Lung microvascular endothelial cell (primary cell): Measurements from ENCODE around the gene MBNL1. TPM values are rescaled to one million over a fixed set of nuclear protein-coding genes. Genes with fewer than 3 reads are reported as not detected.

Experiments used
- DNase-seq, 2 donors: peaks; one replicate each; pipeline versions ENCODE4 v3.0.0 to v3.0.0-alpha.2; 2010; ENCODE audit warnings: low read depth in 2 of 2
- total RNA-seq: library from RNA; depleted of rRNA; stranded (reverse); fragments of >200 nt; gene quantifications from 2 replicates; pipeline ENCODE4 v1.2.1, GENCODE V29; 2014

MBNL1 gene
- total RNA-seq, 1 donor from 2014 or later, result 206 TPM

- peak; percentile 65 to 77 for DNase-seq
Measured at GRCh38 chr3:152272771-152273242, 4.1 kb downstream of the MBNL1 start.

GRCh38 chr3:152276681-152277080 lies 8.0 kb downstream of the MBNL1 start:
- DNase-seq, result no peak

DNA sequence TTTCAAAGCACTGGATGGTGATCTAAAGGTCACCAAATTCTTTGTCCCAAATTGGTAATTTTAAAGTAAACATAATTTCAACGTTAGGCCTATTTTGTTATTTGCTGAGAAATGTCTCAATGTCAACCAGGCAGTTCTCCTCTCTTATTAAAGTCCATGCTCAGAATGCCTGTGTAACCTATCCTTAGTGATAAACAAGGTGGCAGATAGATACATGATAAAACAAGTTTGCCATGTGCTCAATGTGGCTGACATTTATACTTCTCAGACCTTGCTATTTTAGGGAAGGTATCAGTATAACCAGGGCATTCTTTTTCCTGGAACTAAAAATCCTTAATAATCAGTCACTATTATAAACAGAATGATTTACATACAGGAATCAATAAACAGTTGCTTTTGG lies 8.5 kb downstream of the MBNL1 start:
- no peak for DNase-seq

DNA sequence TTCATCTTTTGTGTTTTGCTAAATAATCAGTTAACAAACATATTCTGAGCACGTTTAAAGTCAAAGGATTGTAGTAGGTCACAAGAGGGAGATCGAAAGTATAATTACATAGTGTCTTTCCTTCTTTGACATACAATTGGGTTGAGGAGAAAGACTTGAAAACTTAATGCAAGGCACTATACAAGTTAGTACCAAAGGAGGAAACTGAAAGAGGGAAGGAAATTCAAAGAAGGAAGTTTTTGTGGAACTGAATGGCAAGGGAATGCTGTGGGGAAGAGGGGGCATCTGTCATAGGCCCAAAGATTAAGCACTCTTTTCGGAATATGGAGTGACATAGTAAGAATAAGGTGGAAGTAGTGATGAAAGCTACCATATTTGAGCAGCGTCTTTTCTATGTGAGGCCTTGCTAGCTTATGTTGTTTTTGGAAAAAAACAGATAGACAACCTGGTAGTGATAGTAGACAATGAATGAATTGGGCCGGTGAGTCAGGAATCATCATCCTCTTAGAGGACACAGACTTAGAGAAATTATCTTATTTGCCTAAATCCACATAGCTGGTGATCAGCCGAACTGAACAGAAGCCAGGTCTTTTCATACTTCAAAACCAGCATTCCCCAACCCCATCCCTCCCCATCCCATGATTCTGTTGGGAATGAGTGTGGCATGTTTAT lies 10.2 kb downstream of the MBNL1 start:
- DNase-seq, result no peak

- no peak for DNase-seq
Measured at GRCh38 chr3:152279479-152279878, 10.8 kb downstream of the MBNL1 start.

GRCh38 chr3:152280539-152280938 lies 11.8 kb downstream of the MBNL1 start:
- peak in 1 of 2 donors; percentile 84 for DNase-seq

- no peak for DNase-seq
Measured at GRCh38 chr3:152281133-152281713, 12.5 kb downstream of the MBNL1 start.

DNA sequence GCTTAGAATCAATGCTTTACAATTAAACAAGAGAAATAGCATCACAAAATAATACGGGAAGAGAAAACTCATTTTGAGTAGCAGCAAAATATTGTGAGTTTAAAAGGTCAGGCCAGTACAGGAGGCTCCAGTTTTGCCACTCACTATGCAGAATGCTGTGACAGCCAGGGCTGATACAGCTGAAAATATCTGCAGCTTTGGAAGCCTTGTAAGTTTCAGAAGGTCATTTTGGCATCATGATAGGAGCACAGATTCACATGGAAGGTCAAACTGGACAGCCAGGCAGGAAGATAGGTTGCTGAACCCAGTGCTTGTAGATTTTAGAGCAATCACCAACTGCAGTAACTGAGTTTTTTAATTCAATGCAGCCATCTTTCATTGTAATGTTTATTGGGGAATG lies 14.1 kb downstream of the MBNL1 start:
- DNase-seq, result no peak

- no peak for DNase-seq
Measured at GRCh38 chr3:152283492-152284381, 15.0 kb downstream of the MBNL1 start.

GRCh38 chr3:152284906-152285305 lies 16.2 kb downstream of the MBNL1 start:
- no peak for DNase-seq

DNA sequence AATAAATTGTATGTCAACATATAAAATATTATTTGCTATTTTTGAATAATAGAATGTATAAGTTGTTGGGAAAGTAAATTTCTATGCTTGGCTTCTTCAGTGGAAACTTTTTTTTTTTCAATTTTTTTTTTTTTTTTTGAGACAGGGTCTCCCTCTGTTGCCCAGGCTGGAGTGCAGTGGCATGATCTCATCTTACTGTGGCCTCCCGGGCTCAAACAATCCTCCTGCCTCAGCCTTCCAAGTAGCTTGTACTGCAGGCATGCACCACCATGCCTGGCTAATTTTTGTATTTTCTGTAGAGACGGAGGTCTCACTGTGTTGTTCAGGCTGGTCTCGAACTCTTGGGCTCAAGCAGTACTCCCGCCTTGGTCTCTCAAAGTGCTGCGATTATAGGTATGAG lies 16.8 kb downstream of the MBNL1 start:
- no peak for DNase-seq

- DNase-seq, result no peak
Measured at GRCh38 chr3:152287898-152288576, 19.3 kb downstream of the MBNL1 start.

GRCh38 chr3:152288681-152289080 lies 20.0 kb downstream of the MBNL1 start:
- DNase-seq, result no peak

DNA sequence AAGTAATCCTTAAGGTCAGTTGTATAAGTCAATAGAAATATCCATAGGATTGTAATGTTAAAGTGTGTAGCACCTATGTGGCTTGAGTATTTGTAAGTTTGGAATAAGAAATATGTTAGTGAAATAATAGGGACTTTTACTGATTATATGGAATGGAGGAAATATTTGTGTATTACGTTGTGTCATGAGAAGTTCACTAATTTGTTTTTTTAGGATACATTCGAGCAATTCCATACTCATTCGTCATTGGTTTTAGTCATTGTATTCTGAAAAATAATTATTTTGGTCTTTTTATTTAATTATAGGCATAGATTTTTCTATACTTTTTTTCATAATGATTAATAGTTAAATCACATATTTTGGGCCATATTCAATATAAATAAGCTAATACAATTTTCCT lies 21.0 kb downstream of the MBNL1 start:
- DNase-seq, result no peak

DNA sequence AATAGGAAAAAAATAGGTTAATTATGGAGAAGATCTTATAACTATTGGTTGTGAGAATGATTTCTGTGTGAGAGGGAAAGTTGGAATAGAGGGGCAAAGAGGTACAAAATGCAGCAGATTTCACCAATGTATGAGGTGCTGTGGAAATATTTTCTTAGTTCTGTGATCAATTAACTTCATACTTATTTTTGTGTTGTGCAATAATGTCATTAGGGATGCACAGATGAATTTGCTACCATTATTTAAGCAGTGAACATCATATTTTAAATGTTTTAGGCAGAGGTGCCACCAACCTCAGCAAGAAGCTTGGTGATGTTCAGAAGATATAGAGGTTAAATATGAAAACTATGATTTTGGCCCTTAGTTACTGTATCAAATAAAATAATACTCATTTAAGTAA lies 21.6 kb downstream of the MBNL1 start:
- no peak for DNase-seq

DNA sequence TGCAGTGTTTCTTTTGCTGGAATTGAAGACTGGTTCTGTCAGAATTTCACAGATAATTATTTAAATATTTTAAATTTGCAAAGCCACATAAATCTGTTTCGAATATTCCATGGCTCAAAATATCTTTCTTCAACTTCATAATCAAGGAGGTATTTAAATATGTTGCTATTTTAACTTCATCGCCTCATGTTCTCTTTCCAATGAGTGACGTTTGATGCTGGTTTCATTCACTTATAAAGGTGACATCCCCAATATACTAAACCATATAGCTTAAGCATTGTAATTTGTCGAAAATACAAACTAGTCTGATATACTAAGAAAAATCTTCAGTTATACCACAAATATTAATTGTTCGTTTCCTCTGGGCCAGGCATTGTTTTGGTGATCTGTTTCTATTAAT lies 22.5 kb downstream of the MBNL1 start:
- DNase-seq, result no peak

DNA sequence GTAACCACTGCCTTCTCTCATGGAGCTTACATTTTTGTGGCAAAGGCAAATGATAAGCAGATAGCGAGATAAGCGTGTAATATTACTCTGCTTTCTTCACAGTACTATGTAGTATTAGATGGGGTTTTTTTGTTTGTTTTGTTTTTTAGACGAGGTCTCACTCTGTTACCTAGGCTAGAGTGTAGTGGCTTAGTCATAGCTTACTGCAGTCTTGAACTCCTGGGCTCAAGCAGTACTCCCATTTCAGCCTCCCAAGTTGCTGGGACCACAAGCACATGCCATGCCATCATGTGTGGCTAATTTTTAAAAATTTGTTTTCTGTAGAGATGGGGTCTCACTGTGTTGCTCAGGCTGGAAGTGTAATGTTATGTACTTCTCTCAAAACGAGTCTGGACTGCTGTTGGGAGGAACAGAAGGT lies 22.9 kb downstream of the MBNL1 start:
- DNase-seq, result no peak

GRCh38 chr3:152292366-152292765 lies 23.6 kb downstream of the MBNL1 start:
- DNase-seq, result no peak

DNA sequence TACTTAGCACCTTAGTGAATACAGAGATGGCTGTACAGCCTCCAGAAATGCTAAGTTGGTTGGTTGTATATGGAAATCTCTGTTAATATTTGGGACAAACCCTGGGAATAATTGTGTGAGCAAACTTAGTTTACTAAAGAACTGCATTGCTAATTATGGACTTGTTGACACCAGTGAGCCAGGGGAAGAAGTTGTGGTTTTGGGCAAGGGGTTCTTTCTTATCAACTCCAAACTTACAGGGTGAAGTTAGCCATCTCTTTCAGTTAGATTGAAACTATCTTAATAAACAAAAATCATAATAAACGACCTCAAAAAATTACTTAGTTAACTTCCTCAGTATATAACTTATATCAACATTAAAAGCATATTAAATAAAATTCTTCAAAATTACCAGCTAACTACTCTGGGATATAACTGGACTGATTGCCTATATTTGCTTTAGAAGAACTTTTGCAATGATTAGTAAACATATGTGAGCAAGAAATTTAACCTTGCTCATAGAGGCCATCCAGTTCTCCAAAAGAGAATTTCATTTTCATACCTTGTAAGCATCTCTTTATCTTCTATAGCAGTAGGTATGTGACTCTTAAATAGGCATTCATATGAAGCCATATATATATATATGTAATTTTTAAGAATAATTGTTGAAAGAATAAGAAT lies 24.7 kb downstream of the MBNL1 start:
- DNase-seq, result no peak

DNA sequence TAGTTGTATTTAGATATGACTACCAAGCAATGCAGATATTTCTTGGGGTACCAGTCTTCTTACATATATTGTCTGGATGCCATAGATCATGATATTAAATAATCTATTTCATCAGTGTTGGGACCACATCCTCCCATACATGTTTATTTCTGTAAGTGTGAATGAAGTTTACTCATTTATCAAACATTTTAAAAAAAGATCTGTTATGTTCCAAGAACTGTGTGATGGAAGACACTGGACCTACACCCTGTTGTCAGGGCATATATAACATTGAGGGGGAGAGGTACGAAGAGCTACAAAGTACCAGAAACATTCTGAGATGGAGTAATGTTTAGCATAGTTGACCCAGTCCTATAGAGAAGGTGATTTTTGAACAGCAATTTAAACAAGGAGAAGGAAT lies 26.6 kb downstream of the MBNL1 start:
- no peak for DNase-seq

DNA sequence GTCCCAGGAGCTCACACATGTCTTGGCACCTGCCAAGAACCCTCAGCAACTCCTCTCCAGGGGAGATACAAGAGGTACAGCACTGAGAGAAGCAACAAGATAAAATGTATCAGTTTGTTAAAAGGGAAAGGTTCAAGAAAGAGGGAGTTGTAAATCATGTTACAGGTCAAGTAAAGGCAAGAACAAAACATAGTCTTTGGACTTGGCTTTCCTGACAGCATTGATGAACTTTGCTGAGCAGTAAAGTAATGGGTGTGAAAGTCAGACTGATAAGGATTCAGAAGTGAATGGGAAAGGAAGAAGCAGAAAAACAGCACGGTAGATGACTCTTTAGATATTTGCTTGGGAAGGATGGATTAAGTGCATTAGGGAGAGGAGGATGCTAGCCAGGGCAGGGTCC lies 27.1 kb downstream of the MBNL1 start:
- DNase-seq, result no peak
